HepG2 (cell line): ENCODE results near the gene ALDH3B1. TPM values are rescaled to one million over a fixed set of nuclear protein-coding genes. Genes with fewer than 3 reads are reported as not detected.

Experiments used
- CBX5 ChIP-seq: sonication (generic); formaldehyde crosslinking; IDR thresholded peaks from 2 replicates; pipeline ENCODE4 v1.4.0; 2020; ENCODE audit warnings: missing genetic modification reagents, borderline replicate concordance
- FOXK1 ChIP-seq: sonication (generic); formaldehyde crosslinking; IDR thresholded peaks from 2 replicates; pipeline ENCODE4 v1.4.0; 2020; ENCODE audit warnings: low read depth, missing genetic modification reagents, borderline replicate concordance
- KAT8 ChIP-seq: IDR thresholded peaks from 2 replicates; pipeline ENCODE4 v1.6.1; 2016; ENCODE audit warnings: missing genetic modification reagents, missing compliant biosample characterization
- POLR2G ChIP-seq: fragments of 200-400 bp; formaldehyde crosslinking; IDR thresholded peaks from 2 replicates; pipeline ENCODE4 v1.6.1; 2018; ENCODE audit warnings: mild to moderate bottlenecking, low read depth, low read length, moderate library complexity
- PPARG ChIP-seq: conservative IDR thresholded peaks from 2 replicates; pipeline ENCODE4 v1.6.1; 2016; ENCODE audit warnings: missing biosample characterization, missing genetic modification reagents
- SMARCC2 ChIP-seq: fragments of 450-650 bp; IDR thresholded peaks from 2 replicates; pipeline ENCODE4 v1.6.1; 2017; ENCODE audit warnings: antibody characterized with exemption, mild to moderate bottlenecking
- SP1 ChIP-seq, 2 experiments: fragments of 450-650 bp in 1 of 2; sonication (generic) in 1 of 2; formaldehyde crosslinking in 1 of 2; IDR thresholded peaks; 2 replicates each; pipeline versions ENCODE4 v1.4.0 to v1.6.1; 2016 to 2020; ENCODE audit warnings: missing genetic modification reagents in 1 of 2
- SSRP1 ChIP-seq: IDR thresholded peaks from 2 replicates; pipeline ENCODE4 v1.6.1; 2016; ENCODE audit warnings: control low read depth
- TOPORS ChIP-seq: sonication (generic); formaldehyde crosslinking; IDR thresholded peaks from 2 replicates; pipeline ENCODE4 v1.8.0; 2023; ENCODE audit warnings: mild to moderate bottlenecking, missing genetic modification reagents
- ZFYVE20 ChIP-seq: sonication (generic); formaldehyde crosslinking; IDR thresholded peaks from 2 replicates; pipeline ENCODE4 v1.8.0; 2023; ENCODE audit warnings: low read depth, mild to moderate bottlenecking, moderate library complexity, missing genetic modification reagents, borderline replicate concordance
- ZMYM3 ChIP-seq: sonication (generic); formaldehyde crosslinking; IDR thresholded peaks from 2 replicates; pipeline ENCODE4 v1.5.1; 2020; ENCODE audit warnings: mild to moderate bottlenecking, missing genetic modification reagents
- ZNF232 ChIP-seq: sonication (generic); formaldehyde crosslinking; IDR thresholded peaks from 2 replicates; pipeline ENCODE4 v1.4.0; 2020; ENCODE audit warnings: missing genetic modification reagents, borderline replicate concordance
- ZNF460 ChIP-seq: sonication (generic); formaldehyde crosslinking; IDR thresholded peaks from 2 replicates; pipeline ENCODE4 v1.5.1; 2020; ENCODE audit warnings: missing genetic modification reagents, mild to moderate bottlenecking, borderline replicate concordance
- ZNF549 ChIP-seq: sonication (generic); formaldehyde crosslinking; IDR thresholded peaks from 2 replicates; pipeline ENCODE4 v1.5.0; 2020; ENCODE audit warnings: missing genetic modification reagents
- ZNF615 ChIP-seq: sonication (generic); formaldehyde crosslinking; IDR thresholded peaks from 2 replicates; pipeline ENCODE4 v1.5.0; 2020; ENCODE audit warnings: mild to moderate bottlenecking, missing genetic modification reagents, borderline replicate concordance
- ZNF780A ChIP-seq: sonication (generic); formaldehyde crosslinking; IDR thresholded peaks from 2 replicates; pipeline ENCODE4 v1.8.0; 2022; ENCODE audit warnings: mild to moderate bottlenecking, missing genetic modification reagents, moderate library complexity
- polyA plus RNA-seq, 8 experiments: library from polyadenylated mRNA; depleted of rRNA in 3 of 8; stranded (reverse) in 7 of 8; unstranded in 1 of 8; fragments of >200 nt; fragmentation: Illumina TruSeq in 4 of 8; extraction: Trizol in 4 of 8; gene quantifications; 2 replicates each; pipeline versions ENCODE4 v1.2.1 to v1.2.3, GENCODE V29; 2011 to 2016; ENCODE audit warnings: low read depth in 4 of 8, missing spikeins in 1 of 8, mixed read lengths in 1 of 8; ENCODE audit not compliant: insufficient read depth in 1 of 8
- total RNA-seq, 5 experiments: library from RNA; depleted of rRNA; stranded (reverse); fragments of >200 nt; fragmentation: Illumina TruSeq; extraction: Trizol; gene quantifications; 2 replicates each; pipeline ENCODE4 v1.2.3, GENCODE V29; 2016; ENCODE audit warnings: low read depth in 1 of 5
- TF ChIP-seq, protein P1 (sequence below): sonication (generic); formaldehyde crosslinking; IDR thresholded peaks from 2 replicates; pipeline ENCODE4 v1.4.0; 2020; ENCODE audit warnings: low read depth, missing genetic modification reagents
- TF ChIP-seq, protein P2 (sequence below): sonication (generic); formaldehyde crosslinking; conservative IDR thresholded peaks from 2 replicates; pipeline ENCODE4 v1.8.1; 2023; ENCODE audit warnings: missing genetic modification reagents
- TF ChIP-seq, protein P3 (sequence below): sonication (generic); formaldehyde crosslinking; IDR thresholded peaks from 2 replicates; pipeline ENCODE4 v1.5.0; 2020; ENCODE audit warnings: missing genetic modification reagents
- TF ChIP-seq, protein P4 (sequence below): sonication (generic); formaldehyde crosslinking; IDR thresholded peaks from 2 replicates; pipeline ENCODE4 v1.4.0; 2020; ENCODE audit warnings: missing genetic modification reagents
- TF ChIP-seq, protein P5 (sequence below): IDR thresholded peaks from 2 replicates; pipeline ENCODE4 v1.6.1; 2018; ENCODE audit warnings: missing genetic modification reagents, mild to moderate bottlenecking, missing compliant biosample characterization

The ALDH3B1 gene
- total and polyA plus RNA-seq, 2 of the 13 experiments (the other 11 are each of a cell fraction or from before 2014, with no cell fraction given) = 4.0 to 6.7 TPM

DNA sequence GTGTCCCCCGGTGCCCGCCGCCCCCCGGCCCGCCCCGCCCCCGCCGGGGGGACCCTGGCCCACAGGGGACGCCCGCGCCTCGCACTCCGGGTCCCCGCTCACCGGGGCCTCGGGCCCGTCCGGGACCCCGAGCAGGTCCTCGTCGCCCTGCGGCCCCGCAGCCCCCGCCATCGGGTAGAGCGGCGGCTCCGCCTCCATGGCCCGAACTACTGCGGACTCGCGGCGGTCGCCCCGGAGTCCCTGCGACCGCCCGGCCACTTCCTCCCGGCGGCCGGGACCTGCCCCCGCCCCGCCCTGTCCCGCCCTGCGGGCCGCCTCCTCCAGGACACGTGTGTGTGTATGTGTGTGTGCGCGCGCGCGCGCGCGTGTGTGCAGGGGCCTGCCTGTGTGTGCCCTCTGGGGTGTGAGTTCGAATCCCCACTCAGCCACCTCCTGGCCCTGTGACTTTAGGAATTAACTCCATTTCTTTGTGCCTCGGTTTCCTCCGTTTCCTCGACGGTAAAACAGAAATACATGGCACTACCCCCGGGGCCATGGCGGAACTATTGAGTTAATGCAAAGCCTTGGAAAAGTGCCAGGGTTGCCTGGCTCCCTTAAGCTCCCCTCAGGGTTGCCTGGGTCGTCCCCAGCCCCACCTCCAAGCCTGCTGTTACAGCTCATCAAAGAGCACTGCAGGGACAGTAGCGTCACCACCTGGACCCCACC is 6.1 kb upstream of the ALDH3B1 start, which contains the start of gene UNC93B1 (continued):
- TF ChIP-seq SSRP1 (CRISPR knock-in tag) = no peak
- no peak for TF ChIP-seq ZFYVE20
- TF ChIP-seq ZNF549 (CRISPR knock-in tag) = no peak
- TF ChIP-seq ZNF460 (CRISPR knock-in tag) = no peak
- TF ChIP-seq ZNF780A (CRISPR knock-in tag) = no peak
- 0 out of 2 replicates have a peak, but pooled peaks have one; percentile 41 for TF ChIP-seq TOPORS (CRISPR knock-in tag)
- no peak for TF ChIP-seq ZNF232
- TF ChIP-seq SP1 (IDR thresholded peaks at IDR 0.05) = no peak
- peak; percentile 56; the same call in 1 of the 2 replicates for TF ChIP-seq SP1 (CRISPR knock-in tag; IDR thresholded peaks at IDR 0.05)
- TF ChIP-seq, protein P1, sequence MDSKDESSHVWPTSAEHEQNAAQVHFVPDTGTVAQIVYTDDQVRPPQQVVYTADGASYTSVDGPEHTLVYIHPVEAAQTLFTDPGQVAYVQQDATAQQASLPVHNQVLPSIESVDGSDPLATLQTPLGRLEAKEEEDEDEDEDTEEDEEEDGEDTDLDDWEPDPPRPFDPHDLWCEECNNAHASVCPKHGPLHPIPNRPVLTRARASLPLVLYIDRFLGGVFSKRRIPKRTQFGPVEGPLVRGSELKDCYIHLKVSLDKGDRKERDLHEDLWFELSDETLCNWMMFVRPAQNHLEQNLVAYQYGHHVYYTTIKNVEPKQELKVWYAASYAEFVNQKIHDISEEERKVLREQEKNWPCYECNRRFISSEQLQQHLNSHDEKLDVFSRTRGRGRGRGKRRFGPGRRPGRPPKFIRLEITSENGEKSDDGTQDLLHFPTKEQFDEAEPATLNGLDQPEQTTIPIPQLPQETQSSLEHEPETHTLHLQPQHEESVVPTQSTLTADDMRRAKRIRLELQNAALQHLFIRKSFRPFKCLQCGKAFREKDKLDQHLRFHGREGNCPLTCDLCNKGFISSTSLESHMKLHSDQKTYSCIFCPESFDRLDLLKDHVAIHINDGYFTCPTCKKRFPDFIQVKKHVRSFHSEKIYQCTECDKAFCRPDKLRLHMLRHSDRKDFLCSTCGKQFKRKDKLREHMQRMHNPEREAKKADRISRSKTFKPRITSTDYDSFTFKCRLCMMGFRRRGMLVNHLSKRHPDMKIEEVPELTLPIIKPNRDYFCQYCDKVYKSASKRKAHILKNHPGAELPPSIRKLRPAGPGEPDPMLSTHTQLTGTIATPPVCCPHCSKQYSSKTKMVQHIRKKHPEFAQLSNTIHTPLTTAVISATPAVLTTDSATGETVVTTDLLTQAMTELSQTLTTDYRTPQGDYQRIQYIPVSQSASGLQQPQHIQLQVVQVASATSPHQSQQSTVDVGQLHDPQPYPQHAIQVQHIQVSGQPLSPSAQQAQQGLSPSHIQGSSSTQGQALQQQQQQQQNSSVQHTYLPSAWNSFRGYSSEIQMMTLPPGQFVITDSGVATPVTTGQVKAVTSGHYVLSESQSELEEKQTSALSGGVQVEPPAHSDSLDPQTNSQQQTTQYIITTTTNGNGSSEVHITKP (CRISPR knock-in tag) = no peak
- TF ChIP-seq CBX5 (CRISPR knock-in tag) = no peak
- TF ChIP-seq, protein P2, sequence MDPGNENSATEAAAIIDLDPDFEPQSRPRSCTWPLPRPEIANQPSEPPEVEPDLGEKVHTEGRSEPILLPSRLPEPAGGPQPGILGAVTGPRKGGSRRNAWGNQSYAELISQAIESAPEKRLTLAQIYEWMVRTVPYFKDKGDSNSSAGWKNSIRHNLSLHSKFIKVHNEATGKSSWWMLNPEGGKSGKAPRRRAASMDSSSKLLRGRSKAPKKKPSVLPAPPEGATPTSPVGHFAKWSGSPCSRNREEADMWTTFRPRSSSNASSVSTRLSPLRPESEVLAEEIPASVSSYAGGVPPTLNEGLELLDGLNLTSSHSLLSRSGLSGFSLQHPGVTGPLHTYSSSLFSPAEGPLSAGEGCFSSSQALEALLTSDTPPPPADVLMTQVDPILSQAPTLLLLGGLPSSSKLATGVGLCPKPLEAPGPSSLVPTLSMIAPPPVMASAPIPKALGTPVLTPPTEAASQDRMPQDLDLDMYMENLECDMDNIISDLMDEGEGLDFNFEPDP (CRISPR knock-in tag) = no peak
- TF ChIP-seq ZMYM3 (CRISPR knock-in tag) = peak; percentile 80
- TF ChIP-seq, protein P3, sequence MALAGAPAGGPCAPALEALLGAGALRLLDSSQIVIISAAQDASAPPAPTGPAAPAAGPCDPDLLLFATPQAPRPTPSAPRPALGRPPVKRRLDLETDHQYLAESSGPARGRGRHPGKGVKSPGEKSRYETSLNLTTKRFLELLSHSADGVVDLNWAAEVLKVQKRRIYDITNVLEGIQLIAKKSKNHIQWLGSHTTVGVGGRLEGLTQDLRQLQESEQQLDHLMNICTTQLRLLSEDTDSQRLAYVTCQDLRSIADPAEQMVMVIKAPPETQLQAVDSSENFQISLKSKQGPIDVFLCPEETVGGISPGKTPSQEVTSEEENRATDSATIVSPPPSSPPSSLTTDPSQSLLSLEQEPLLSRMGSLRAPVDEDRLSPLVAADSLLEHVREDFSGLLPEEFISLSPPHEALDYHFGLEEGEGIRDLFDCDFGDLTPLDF (CRISPR knock-in tag) = no peak
- TF ChIP-seq, protein P4, sequence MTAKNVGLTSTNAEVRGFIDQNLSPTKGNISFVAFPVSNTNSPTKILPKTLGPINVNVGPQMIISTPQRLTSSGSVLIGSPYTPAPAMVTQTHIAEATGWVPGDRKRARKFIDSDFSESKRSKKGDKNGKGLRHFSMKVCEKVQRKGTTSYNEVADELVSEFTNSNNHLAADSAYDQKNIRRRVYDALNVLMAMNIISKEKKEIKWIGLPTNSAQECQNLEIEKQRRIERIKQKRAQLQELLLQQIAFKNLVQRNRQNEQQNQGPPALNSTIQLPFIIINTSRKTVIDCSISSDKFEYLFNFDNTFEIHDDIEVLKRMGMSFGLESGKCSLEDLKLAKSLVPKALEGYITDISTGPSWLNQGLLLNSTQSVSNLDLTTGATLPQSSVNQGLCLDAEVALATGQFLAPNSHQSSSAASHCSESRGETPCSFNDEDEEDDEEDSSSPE = peak; percentile 68
- TF ChIP-seq, protein P5, sequence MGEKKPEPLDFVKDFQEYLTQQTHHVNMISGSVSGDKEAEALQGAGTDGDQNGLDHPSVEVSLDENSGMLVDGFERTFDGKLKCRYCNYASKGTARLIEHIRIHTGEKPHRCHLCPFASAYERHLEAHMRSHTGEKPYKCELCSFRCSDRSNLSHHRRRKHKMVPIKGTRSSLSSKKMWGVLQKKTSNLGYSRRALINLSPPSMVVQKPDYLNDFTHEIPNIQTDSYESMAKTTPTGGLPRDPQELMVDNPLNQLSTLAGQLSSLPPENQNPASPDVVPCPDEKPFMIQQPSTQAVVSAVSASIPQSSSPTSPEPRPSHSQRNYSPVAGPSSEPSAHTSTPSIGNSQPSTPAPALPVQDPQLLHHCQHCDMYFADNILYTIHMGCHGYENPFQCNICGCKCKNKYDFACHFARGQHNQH (CRISPR knock-in tag) = peak; percentile 54; the same call in 1 of the 2 replicates
- no peak for TF ChIP-seq SMARCC2
- no peak for TF ChIP-seq KAT8
- TF ChIP-seq FOXK1 (CRISPR knock-in tag) = peak; percentile 18; the same call in 1 of the 2 replicates
- peak; percentile 74 for TF ChIP-seq POLR2G
- TF ChIP-seq ZNF615 (CRISPR knock-in tag) = no peak
- 0 out of 2 replicates have a peak, but pooled peaks have one; percentile 23 for TF ChIP-seq PPARG (CRISPR knock-in tag)
